ENCODE measurements around the gene CT45A9. TPM values are rescaled to one million over a fixed set of nuclear protein-coding genes. Genes with fewer than 3 reads are reported as not detected.
"Not testable (repeated sequence)": the region's sequence is repeated elsewhere in the genome, so short reads cannot be mapped to it uniquely, and the experiment has no call there.

Gene CT45A9
- total RNA-seq = not detected
- not detected for polyA plus RNA-seq
- long read RNA-seq, donor 1 = 0 reads
- long read RNA-seq, donor 2 = 0 reads
- long read RNA-seq, donor 3 = 0 reads
- long read RNA-seq, donor 4 = 0 reads
- long read RNA-seq, donor 5 = 0 reads

GRCh38 chrX:135871712-135872111 lies at the start of gene CT45A9:
Gene CT45A9, minus strand, starts transcription at chrX:135871812. Its CDS starts 3,751 bp downstream, at chrX:135868061.
- not testable (repeated sequence) for H3K4me3 ChIP-seq; H3K27me3 ChIP-seq (ENCODE audit: control insufficient read depth in 3 of 3, insufficient read depth in 3 of 3, low read length in 2 of 3); H3K9ac ChIP-seq (ENCODE audit: insufficient read depth in 1 of 2, low read length in 2 of 2); H3K9me3 ChIP-seq (ENCODE audit: control insufficient read depth in 4 of 4, insufficient read depth in 3 of 4, low read length in 3 of 4); H3K27ac ChIP-seq (ENCODE audit: low read depth in 1 of 2, low read length in 1 of 2); H3K4me1 ChIP-seq (ENCODE audit: control insufficient read depth in 5 of 5, insufficient read depth in 5 of 5, low read length in 5 of 5); DNase-seq; ATAC-seq (ENCODE audit: insufficient read depth, low FRiP score); H3K36me3 ChIP-seq (ENCODE audit: control insufficient read depth in 4 of 4, insufficient read depth in 4 of 4, low read length in 4 of 4)
- WGBS, 2 donors = no CpG with 5 or more reads among the region's 17 CpGs

GRCh38 chrX:135920516-135920915 lies 48.9 kb upstream of the CT45A9 start:
- DNase-seq; ATAC-seq (ENCODE audit: insufficient read depth, low FRiP score); H3K9ac ChIP-seq (ENCODE audit: insufficient read depth in 1 of 2, low read length in 2 of 2); H3K27ac ChIP-seq (ENCODE audit: low read depth in 1 of 2, low read length in 1 of 2); H3K4me3 ChIP-seq; H3K9me3 ChIP-seq (ENCODE audit: control insufficient read depth in 4 of 4, insufficient read depth in 3 of 4, low read length in 3 of 4); H3K36me3 ChIP-seq (ENCODE audit: control insufficient read depth in 4 of 4, insufficient read depth in 4 of 4, low read length in 4 of 4); H3K4me1 ChIP-seq (ENCODE audit: control insufficient read depth in 5 of 5, insufficient read depth in 5 of 5, low read length in 5 of 5); H3K27me3 ChIP-seq (ENCODE audit: control insufficient read depth in 3 of 3, insufficient read depth in 3 of 3, low read length in 2 of 3): not testable (repeated sequence)
- WGBS, 2 donors = 28 to 57% methylated on average over 1 of the region's 1 CpG

- Histone ChIP-seq H3K27me3 (ENCODE audit: control insufficient read depth in 3 of 3, insufficient read depth in 3 of 3, low read length in 2 of 3) (peaks cover 0 to 4% (median 0%) of the 10 kb centered on the region in 3 donors), H3K27ac (ENCODE audit: low read depth in 1 of 2, low read length in 1 of 2) (no peak overlapping the region), H3K4me3 (no peak overlapping the region), H3K36me3 (ENCODE audit: control insufficient read depth in 4 of 4, insufficient read depth in 4 of 4, low read length in 4 of 4) (no peaks in the 10 kb centered on the region), H3K9me3 (ENCODE audit: control insufficient read depth in 4 of 4, insufficient read depth in 3 of 4, low read length in 3 of 4) (peaks cover 0 to 2% (median 0%) of the 10 kb centered on the region in 4 donors), H3K4me1 (ENCODE audit: control insufficient read depth in 5 of 5, insufficient read depth in 5 of 5, low read length in 5 of 5) (no peaks in the 10 kb centered on the region), H3K9ac (ENCODE audit: insufficient read depth in 1 of 2, low read length in 2 of 2) (no peak overlapping the region)
- TF ChIP-seq CTCF (IDR thresholded peaks at IDR 0.05; ENCODE audit: control extremely low read depth, extremely low read depth) = no peak
- ATAC-seq (ENCODE audit: insufficient read depth, low FRiP score) (no peak), DNase-seq (no peak)
- WGBS, 2 donors = 84 to 95% methylated on average over 5 of the region's 5 CpGs
Measured at GRCh38 chrX:135914404-135914803, 42.8 kb upstream of the CT45A9 start.

GRCh38 chrX:135910251-135910650 lies 38.6 kb upstream of the CT45A9 start:
- H3K36me3 ChIP-seq (ENCODE audit: control insufficient read depth in 4 of 4, insufficient read depth in 4 of 4, low read length in 4 of 4) = no peaks in the 10 kb centered on the region

More at GRCh38 chrX:135910251-135910650, 38.6 kb upstream of the CT45A9 start:
- DNase-seq (no peak), ATAC-seq (ENCODE audit: insufficient read depth, low FRiP score) (no peak)
- Histone ChIP-seq H3K4me1 (ENCODE audit: control insufficient read depth in 5 of 5, insufficient read depth in 5 of 5, low read length in 5 of 5) (no peaks in the 10 kb centered on the region), H3K27ac (ENCODE audit: low read depth in 1 of 2, low read length in 1 of 2) (no peak overlapping the region), H3K4me3 (no peak overlapping the region), H3K9me3 (ENCODE audit: control insufficient read depth in 4 of 4, insufficient read depth in 3 of 4, low read length in 3 of 4) (peaks cover 0 to 2% (median 0%) of the 10 kb centered on the region in 4 donors), H3K27me3 (ENCODE audit: control insufficient read depth in 3 of 3, insufficient read depth in 3 of 3, low read length in 2 of 3) (peaks cover 0 to 5% (median 3%) of the 10 kb centered on the region in 3 donors), H3K9ac (ENCODE audit: insufficient read depth in 1 of 2, low read length in 2 of 2) (no peak overlapping the region)
- no peak for TF ChIP-seq CTCF (IDR thresholded peaks at IDR 0.05; ENCODE audit: control extremely low read depth, extremely low read depth)
- WGBS, 2 donors = 76 to 90% methylated on average over 5 of the region's 5 CpGs

Measured in lung (tissue), 16 donors.